SK-N-MC (cell line): ENCODE results near the gene LPIN2.

Source experiments
- EZH2 ChIP-seq: fragments of 200-600 bp; sonication (generic); IDR thresholded peaks from one replicate; pipeline ENCODE4 v1.6.1; 2017; ENCODE audit warnings: antibody characterized with exemption
- FOXP2 ChIP-seq: optimal IDR thresholded peaks from 2 replicates; pipeline ENCODE3; 2011; ENCODE audit warnings: mild to moderate bottlenecking, moderate library complexity; ENCODE audit not compliant: insufficient read depth; ENCODE audit errors: extremely low read length, control extremely low read depth
- POLR2AphosphoS5 ChIP-seq: IDR thresholded peaks from 2 replicates; pipeline ENCODE4 v1.6.1; 2012; ENCODE audit warnings: mild to moderate bottlenecking, low read depth, low read length, borderline replicate concordance

- TF ChIP-seq POLR2AphosphoS5: no peak
- TF ChIP-seq EZH2: no peak
- no peak for TF ChIP-seq FOXP2
These were observed 35.2 kb upstream of the LPIN2 start for GRCh38 chr18:3048121-3048520.
